Daoy (cell line): ENCODE data around the gene TUBD1. TPM values are rescaled to one million over a fixed set of nuclear protein-coding genes. Genes with fewer than 3 reads are reported as not detected.
"Not testable (repeated sequence)": the region's sequence is repeated elsewhere in the genome, so short reads cannot be mapped to it uniquely, and the experiment has no call there.

Experiments
- DNase-seq: peaks from one replicate; pipeline ENCODE4 v3.0.0-alpha.2; 2015; ENCODE audit warnings: low read depth
- total RNA-seq: library from RNA; depleted of rRNA; stranded (reverse); fragments of >200 nt; shearing (Covaris generic); gene quantifications from 2 replicates; pipeline ENCODE4 v1.2.3, GENCODE V29; 2014

Gene TUBD1
- total RNA-seq, 1 experiment from 2014 or later = 19.8 TPM

DNA sequence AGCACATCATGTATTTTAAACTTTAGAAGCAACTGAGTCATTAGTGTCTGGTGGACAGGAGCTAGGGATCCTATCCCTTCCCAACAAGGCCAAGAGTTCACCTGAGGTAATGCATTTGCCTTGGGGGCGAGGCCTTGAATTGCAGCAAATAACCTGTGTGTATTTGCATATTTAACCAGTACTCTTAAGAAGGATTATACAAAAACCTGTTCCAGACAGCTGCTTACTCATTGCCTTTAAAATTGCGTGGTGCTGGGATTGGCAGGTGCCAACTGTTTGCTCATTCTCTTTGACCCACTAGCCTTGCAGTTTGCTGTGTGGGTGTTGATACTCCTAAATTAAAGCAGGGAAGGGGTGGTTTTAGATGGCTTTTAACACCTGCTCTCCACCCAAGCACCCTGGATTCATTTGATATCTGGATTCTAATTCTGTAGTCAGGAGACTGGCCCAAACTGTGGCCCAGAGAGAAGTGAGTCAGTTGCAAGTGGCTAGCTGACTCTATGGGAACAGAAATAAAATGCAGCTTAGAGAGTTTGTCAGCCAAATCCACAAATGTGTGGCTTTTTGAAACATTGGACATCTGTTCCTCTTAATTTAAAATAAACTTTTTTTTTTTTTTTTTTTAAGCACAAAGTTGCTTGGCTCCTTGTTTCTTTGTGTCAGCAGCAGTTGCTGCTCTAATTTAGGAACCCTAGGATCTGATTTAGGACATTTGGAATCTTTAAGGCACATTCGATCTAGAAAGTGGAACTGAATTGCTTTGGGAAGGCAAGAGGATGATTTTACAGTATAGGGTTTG lies 46.9 kb downstream of the TUBD1 start:
- peak; percentile 85 for DNase-seq

- DNase-seq = peak; percentile 70
Observed at GRCh38 chr17:59844884-59845594, 47.7 kb downstream of the TUBD1 start.

- peak; percentile 90 for DNase-seq
Observed at GRCh38 chr17:59842901-59843652, 49.7 kb downstream of the TUBD1 start.

DNA sequence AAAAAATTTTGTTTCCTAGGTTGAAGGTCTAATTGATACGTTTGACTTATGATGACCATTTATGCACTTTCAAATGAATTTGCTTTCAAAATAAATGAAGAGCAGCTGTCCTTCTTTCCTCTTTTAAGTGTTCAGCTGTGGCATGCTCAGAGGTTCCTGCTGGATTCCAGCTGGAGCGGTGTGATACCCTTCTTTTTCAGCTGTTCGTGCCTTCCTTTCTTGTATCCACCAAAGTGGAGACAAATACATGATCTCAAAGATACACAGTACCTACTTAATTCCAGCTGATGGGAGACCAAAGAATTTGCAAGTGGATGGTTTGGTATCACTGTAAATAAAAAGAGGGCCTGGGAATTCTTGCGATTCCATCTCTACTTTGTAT lies 50.9 kb downstream of the TUBD1 start:
- DNase-seq = not testable (repeated sequence)

- DNase-seq = peak; percentile 56
Observed at GRCh38 chr17:59841091-59841881, 51.5 kb downstream of the TUBD1 start.

GRCh38 chr17:59840329-59841090 lies 52.2 kb downstream of the TUBD1 start:
- DNase-seq = peak; percentile 39

- DNase-seq = peak; percentile 36
Observed at GRCh38 chr17:59839651-59840328, 53.0 kb downstream of the TUBD1 start.

DNA sequence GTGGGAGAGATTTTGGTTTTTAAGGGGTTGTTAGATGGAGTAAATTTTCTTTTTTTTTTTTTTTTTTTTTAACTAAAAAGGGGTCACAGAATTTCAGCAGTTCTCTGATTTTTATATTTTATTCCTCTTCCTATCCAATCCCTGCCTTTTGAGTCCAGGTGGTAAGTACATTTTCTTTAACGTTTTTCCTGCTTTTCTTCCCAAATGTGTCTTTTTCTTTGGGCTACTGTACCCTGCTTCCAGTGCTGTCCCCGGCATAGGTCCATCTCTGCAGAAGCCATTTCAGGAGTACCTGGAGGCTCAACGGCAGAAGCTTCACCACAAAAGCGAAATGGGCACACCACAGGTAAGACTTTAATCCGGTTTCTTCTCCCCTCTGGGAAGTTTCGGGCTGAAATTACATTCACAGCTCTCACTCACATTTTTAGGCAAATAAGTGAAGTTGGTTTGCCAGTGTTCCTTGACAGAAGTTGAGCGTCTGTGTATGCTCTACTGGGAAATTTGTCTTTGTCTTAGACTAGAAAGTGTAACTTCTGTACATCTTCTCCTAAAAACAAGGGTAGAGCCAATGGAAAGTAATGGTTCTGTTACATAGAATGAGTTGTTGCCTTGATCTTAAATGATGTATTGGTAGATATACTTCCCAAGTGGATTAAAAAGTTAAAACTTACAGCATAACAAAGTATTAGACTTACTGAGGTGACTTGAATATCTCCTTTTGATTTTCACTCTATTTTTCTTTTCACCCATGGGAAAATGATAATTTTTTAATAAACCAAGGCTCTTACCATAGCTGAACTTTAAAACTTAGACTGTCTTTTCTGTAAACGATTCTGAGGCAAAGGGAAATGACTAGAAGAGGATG lies 54.5 kb downstream of the TUBD1 start:
- DNase-seq = peak; percentile 63

DNA sequence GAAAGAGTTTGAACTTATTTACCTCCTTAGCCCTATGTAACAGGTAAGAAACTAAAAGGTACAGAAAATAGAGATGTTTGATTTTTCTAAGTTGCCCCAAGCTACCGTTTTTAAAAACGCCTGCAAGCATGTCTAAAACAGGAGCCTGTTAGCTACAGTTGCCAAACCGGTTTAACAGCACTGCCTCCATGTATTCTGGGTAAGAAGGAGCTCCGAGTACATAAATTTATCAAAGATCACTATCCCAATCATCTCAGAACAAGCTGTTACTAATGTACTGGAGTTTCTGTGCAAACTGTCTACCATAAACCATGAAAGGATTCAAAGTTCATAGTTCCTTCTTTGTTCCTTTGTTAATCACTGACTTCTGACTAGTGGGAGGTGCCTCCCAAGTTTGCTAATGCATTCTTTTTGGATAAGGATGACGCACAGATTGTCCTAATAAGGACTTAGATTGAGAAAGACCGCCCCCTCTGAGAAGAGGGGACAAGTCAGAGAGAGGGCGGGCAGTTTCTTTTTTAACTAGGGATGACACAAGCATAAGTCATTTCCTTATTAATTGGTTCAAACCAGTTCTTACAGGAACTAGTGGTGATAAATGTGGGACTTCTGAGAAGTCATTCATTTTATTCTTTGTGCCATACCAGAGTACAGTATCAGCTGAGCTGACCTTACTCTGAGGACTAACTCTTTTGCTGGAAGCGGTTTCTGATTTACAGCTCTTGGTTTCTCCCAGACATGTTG lies 55.3 kb downstream of the TUBD1 start:
- peak; percentile 98 for DNase-seq

GRCh38 chr17:59832883-59833379 lies 59.8 kb downstream of the TUBD1 start:
- peak; percentile 53 for DNase-seq

DNA sequence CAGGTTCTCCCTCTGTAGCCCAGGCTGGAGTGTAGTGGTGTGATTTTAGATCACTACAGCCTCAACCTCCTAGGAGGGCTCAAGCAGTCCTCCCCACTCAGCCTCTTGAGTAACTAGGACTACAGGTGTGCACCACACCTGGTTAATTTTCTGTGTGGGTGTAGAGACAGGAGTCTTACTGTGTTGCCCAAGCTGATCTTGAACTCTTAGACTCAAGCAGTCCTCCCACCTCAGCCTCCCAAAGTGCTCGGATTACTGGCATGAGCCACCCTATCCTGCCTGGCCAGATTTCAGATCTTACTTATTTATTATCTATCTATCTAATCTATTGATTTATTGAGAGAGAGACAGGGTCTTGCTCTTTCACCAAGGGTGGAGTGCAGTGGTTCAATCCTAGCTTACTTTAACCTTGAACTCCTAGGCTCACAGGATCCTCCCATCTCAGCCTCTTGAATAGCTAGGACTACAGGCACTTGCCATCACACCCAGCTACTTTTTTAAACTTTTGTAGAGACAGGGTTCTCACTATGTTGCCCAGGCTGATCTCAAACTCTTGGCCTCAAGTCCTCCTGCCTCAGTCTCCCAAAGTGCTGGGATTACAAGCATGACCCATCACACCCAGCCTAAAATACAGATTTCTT lies 61.8 kb downstream of the TUBD1 start:
- no peak for DNase-seq

- DNase-seq = peak; percentile 86
Observed at GRCh38 chr17:59830007-59830630, 62.6 kb downstream of the TUBD1 start.

GRCh38 chr17:59829217-59830006 lies 63.3 kb downstream of the TUBD1 start:
- peak; percentile 93 for DNase-seq

GRCh38 chr17:59828819-59829216 lies 63.9 kb downstream of the TUBD1 start:
- peak; percentile 55 for DNase-seq

- DNase-seq = no peak
Observed at GRCh38 chr17:59828478-59828760, 64.3 kb downstream of the TUBD1 start.

- DNase-seq = no peak
Observed at GRCh38 chr17:59827721-59828477, 64.8 kb downstream of the TUBD1 start.
